Thoracic aorta (tissue), 2 donors: Measurements from ENCODE around the gene TRAPPC12. TPM values are rescaled to one million over a fixed set of nuclear protein-coding genes. Genes with fewer than 3 reads are reported as not detected.
"Not testable (repeated sequence)": the region's sequence is repeated elsewhere in the genome, so short reads cannot be mapped to it uniquely, and the experiment has no call there.

Experiments
- ATAC-seq: fragments of 150-250 bp; one replicate; pipeline ENCODE4 v1.8.0; 2017; ENCODE audit warnings: low read depth; ENCODE audit not compliant: insufficient number of reproducible peaks, low FRiP score
- DNase-seq: peaks from one replicate; pipeline ENCODE4 v3.0.0-alpha.2; 2020; ENCODE audit warnings: low spot score
- H3K27ac ChIP-seq, 2 donors: fragments of 200-600 bp; sonication (generic); 1 replicate in 1 of 2; 2 replicates in 1 of 2; pipeline ENCODE4 v1.5.1; 2016; ENCODE audit warnings: mild to moderate bottlenecking in 2 of 2, moderate library complexity in 2 of 2
- H3K27me3 ChIP-seq: fragments of 200-600 bp; sonication (generic); replicated peaks from 2 replicates; pipeline ENCODE4 v1.6.0; 2016; ENCODE audit warnings: mild to moderate bottlenecking; ENCODE audit not compliant: insufficient read depth
- H3K36me3 ChIP-seq: fragments of 200-600 bp; sonication (generic); one replicate; pipeline ENCODE4 v1.5.1; 2016
- H3K4me1 ChIP-seq, 2 donors: fragments of 200-600 bp; sonication (generic); 1 replicate in 1 of 2; 2 replicates in 1 of 2; pipeline versions ENCODE4 v1.5.1 to v1.6.0; 2016; ENCODE audit warnings: low read depth in 2 of 2, mild to moderate bottlenecking in 1 of 2; ENCODE audit not compliant: control insufficient read depth in 1 of 2
- H3K4me3 ChIP-seq: fragments of 200-600 bp; sonication (generic); 2 replicates; pipeline ENCODE4 v1.5.1; 2016; ENCODE audit warnings: mild to moderate bottlenecking
- H3K9me3 ChIP-seq: fragments of 200-600 bp; sonication (generic); 2 replicates; pipeline ENCODE4 v1.5.1; 2016
- total RNA-seq, 2 donors: library from RNA; depleted of rRNA; stranded (reverse); fragments of >200 nt; gene quantifications; one replicate each; pipeline versions ENCODE4 v1.1.0 to v1.2.3, GENCODE V29; 2016
- TF ChIP-seq, protein P1 (sequence below): fragments of 200-600 bp; sonication (generic); IDR thresholded peaks from one replicate; pipeline ENCODE4 v1.5.1; 2019; ENCODE audit warnings: antibody characterized with exemption

TRAPPC12 gene
- total RNA-seq, 2 donors from 2014 or later = 121 to 180 TPM

DNA sequence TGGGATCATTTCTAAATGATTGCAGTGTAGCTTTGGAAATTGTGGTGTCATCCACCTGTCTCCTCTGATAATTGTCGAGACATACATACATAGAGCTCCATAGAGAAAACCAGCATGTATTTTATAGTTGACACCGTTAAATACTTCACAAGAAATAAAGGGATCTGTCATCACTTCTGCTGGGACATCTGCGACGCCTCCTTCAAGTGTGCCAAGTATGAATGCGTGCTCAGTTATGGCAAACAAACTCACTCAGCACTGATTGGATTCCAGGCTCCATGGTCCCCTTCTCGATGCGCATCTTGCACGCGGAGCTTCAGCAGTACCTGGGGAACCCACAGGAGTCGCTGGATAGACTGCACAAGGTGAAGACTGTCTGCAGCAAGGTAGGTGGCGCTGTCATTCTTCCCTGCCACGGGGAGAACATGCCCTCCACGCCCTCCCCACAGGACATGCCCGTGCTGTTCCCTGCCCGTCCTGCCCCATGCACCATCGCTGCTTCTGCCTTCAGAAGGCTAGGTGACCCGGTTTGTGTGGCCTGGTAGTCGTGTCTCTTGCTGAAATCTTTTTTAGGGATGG is 64.1 kb downstream of the TRAPPC12 start:
- ATAC-seq (no peak), DNase-seq (no peak)

DNA sequence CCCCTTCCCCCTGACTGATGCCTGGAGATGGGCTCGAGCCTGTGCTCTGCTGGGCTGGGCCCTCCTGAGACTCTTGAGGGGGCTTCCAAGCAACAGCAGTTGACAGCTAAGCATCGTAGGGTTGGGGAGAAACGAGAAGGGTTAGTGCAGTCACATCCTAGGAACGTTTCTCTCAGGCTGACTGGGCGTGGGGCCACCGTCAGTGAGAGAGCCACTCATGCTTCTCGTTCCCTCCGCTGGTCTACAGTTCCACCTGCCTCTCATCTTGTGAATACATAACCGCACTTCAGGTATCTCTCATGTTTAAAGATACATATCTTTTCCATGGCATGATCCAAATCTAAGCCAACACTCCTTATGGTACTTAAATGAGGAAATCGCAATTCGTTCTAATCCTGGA is 66.4 kb downstream of the TRAPPC12 start:
- Histone ChIP-seq H3K27ac (no peak overlapping the region), H3K27me3 (no peaks in the 10 kb centered on the region), H3K36me3 (peaks cover 34% of the 10 kb centered on the region), H3K4me3 (no peak overlapping the region), H3K9me3 (no peaks in the 10 kb centered on the region), H3K4me1 (no peaks in the 10 kb centered on the region)
- no peak for DNase-seq
- ATAC-seq = no peak
- TF ChIP-seq, protein P1, sequence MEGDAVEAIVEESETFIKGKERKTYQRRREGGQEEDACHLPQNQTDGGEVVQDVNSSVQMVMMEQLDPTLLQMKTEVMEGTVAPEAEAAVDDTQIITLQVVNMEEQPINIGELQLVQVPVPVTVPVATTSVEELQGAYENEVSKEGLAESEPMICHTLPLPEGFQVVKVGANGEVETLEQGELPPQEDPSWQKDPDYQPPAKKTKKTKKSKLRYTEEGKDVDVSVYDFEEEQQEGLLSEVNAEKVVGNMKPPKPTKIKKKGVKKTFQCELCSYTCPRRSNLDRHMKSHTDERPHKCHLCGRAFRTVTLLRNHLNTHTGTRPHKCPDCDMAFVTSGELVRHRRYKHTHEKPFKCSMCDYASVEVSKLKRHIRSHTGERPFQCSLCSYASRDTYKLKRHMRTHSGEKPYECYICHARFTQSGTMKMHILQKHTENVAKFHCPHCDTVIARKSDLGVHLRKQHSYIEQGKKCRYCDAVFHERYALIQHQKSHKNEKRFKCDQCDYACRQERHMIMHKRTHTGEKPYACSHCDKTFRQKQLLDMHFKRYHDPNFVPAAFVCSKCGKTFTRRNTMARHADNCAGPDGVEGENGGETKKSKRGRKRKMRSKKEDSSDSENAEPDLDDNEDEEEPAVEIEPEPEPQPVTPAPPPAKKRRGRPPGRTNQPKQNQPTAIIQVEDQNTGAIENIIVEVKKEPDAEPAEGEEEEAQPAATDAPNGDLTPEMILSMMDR = no peak

More for the DNA sequence above, 64.1 kb downstream of the TRAPPC12 start:
- Histone ChIP-seq H3K4me3 (no peak overlapping the region), H3K4me1 (no peaks in the 10 kb centered on the region), H3K36me3 (peaks cover 31% of the 10 kb centered on the region), H3K27me3 (no peaks in the 10 kb centered on the region), H3K27ac (no peak overlapping the region), H3K9me3 (no peaks in the 10 kb centered on the region)
- TF ChIP-seq, protein P1 = no peak

DNA sequence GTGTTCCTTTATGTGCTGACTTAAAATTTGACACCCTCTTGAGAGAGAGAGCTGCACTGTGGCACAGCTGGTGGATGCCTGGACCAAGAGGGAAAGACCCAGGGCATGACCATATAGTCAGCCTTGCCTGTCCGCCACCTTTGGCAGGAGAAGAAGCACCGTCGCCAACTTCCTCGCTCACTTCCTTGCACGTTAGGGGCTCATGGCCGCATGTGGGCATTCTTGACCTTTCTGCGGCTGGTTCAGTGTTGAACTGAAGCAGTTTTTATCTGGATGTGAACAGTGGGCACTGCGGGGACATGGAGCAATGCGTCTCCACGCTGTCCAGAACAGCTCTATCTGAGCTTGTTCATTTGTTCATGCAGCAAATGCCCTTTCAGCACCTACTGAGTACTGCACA is 66.9 kb downstream of the TRAPPC12 start:
- Histone ChIP-seq H3K27me3 (no peaks in the 10 kb centered on the region), H3K36me3 (peaks cover 34% of the 10 kb centered on the region), H3K4me1 (no peaks in the 10 kb centered on the region)

DNA sequence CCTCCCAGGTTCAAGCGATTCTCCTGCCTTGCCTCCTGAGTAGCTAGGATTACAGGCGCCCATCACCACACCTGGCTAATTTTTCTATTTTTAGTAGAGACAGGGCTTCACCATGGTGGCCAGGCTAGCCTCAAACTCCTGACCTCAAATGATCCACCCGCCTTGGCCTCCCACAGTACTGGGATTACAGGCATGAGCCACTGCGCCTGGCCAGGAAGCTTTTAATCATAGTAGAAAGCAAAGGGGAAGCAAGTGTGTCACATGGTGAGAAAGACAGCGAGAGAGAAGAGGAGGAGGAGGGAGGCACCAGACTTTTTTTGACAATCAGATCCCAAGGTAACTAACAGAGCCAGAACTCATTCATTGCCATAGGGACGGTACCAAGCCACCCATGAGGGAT is 67.7 kb downstream of the TRAPPC12 start:
- peaks cover 34% of the 10 kb centered on the region for H3K36me3 ChIP-seq
- H3K27ac ChIP-seq, H3K4me1 ChIP-seq, H3K9me3 ChIP-seq, H3K4me3 ChIP-seq, DNase-seq, ATAC-seq, H3K27me3 ChIP-seq: not testable (repeated sequence)

More for the DNA sequence above, 66.9 kb downstream of the TRAPPC12 start:
- Histone ChIP-seq H3K27ac (no peak overlapping the region), H3K4me3 (no peak overlapping the region), H3K9me3 (no peaks in the 10 kb centered on the region)
- ATAC-seq (no peak), DNase-seq (no peak)
- TF ChIP-seq, protein P1 = no peak

DNA sequence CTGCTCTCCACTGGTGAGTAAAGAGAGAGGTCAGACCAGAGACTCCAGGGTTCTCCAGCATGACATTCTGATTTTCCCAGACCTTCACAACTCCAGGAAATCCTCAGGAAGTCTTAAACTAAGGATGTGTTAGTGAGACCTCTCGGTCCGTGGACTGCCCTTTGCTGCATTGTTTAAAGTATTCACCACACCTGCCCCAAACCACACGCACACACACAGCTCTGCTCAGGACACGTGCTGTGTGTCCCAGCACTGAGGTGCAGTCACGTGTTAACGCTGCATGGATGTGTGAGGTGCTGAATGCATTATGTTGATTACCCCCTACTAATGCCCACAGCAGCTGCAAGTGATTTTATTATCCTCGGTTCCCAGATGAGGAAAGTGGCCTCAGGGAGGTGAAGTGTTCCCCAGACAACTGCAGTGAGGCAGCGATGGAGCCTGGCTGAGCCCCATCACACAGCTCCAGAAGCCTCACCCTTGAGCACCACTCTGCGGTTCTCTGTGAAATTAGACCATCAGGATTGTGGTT is 68.4 kb downstream of the TRAPPC12 start:
- TF ChIP-seq, protein P1 = no peak
- no peak overlapping the region for H3K27ac ChIP-seq
- no peak for ATAC-seq
- H3K4me3 ChIP-seq = no peak overlapping the region
- H3K36me3 ChIP-seq = peaks cover 34% of the 10 kb centered on the region
- no peaks in the 10 kb centered on the region for H3K4me1 ChIP-seq
- no peaks in the 10 kb centered on the region for H3K27me3 ChIP-seq
- H3K9me3 ChIP-seq = no peaks in the 10 kb centered on the region
- DNase-seq = no peak

DNA sequence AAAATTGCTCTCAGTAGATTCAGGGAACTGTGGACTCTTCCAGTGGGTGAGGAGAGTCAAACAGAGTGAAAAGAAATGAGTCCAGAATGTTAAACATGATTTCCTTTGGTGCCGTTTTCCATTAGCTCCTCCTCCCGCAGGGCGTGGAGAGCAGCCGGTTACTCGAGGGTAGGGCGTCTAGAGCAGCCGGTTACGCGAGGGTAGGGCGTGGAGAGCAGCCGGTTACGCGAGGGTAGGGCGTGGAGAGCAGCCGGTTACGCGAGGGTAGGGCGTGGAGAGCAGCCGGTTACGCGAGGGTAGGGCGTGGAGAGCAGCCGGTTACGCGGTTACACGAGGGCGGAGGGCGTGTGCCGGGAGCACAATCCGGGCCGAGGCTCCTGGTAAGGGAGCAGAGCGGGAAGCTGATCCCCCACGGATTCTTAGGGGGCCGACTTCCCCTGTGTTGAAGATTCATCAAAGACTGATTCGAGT is 69.0 kb downstream of the TRAPPC12 start:
- not testable (repeated sequence) for H3K27ac ChIP-seq, H3K4me3 ChIP-seq

More for the DNA sequence above, 69.0 kb downstream of the TRAPPC12 start:
- not testable (repeated sequence) for ATAC-seq, H3K9me3 ChIP-seq, H3K4me1 ChIP-seq, DNase-seq, H3K27me3 ChIP-seq
- peaks cover 34% of the 10 kb centered on the region for H3K36me3 ChIP-seq
